Limb (tissue), 2 donors: ENCODE data around the gene TFPI.

Source experiments
- DNase-seq, 2 donors: peaks; one replicate each; pipeline ENCODE4 v3.0.0-alpha.2; 2016; ENCODE audit errors: extremely low spot score in 2 of 2

The TFPI gene

DNA sequence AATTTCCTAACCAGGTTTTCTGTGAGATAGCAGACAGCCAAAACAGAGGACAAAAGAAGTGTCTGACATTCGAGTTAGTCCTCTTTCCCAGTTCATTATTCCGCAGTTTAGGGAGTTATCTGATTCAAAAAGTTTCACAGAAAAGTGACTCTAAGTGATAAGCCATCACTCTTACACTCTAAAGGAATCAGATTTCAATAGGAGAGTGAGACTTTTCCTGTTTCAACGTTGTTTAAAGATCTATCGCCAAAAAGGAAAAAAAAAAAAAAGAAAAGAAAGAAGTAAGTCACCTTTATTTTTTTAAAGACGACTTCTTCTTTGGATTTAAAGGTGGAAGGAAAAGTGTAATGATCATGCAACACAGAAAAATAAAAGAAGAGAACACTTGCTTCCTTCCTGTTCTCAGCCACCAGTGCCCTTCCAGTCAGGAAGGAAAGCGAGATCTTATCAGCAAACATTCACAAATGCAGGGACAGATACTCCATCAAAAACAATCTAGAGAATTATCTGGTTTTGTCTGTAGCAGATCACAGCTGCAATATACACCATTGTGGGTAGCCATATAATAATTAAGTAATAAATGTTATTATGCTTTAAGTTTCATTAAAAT lies 49.8 kb downstream of the TFPI start:
- DNase-seq = no peak

GRCh38 chr2:187503700-187504099 lies 50.5 kb downstream of the TFPI start:
- no peak for DNase-seq

- DNase-seq = no peak
Observed at GRCh38 chr2:187502467-187502866, 51.8 kb downstream of the TFPI start.

DNA sequence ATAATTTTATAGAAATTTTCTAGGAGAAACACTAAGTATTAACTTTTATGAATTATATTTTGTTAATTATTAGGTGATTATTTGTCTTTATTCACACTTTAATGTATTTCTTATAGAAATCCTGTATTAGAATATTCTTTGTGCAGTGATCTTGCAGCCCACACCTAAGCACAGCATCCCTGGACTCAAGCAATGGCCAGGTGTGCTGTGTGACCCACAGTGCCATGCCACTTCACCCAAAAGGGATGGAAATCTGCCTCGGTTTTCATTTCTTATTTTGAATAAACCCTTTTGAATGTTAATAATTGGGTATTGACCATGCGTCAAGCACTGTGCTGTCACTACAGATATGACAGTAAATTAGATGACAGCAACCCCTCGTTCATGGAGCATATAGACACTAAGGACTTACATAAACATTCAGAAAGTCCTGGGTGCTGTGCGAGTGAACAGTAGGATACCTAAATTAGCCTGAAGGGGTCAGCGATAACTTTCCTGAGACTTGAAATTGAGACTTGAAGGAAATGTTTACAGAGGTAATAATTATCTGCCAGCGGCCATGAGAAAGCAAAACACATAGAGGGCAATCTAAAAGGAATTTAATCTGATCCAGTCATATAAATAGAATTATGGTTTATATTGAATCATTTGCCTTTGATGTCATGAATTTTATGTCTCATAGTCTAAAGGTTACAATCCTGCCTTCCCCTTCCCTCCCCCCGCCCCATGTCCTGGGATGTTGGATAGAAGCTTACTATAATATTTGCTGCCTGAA lies 53.5 kb downstream of the TFPI start:
- no peak for DNase-seq

DNA sequence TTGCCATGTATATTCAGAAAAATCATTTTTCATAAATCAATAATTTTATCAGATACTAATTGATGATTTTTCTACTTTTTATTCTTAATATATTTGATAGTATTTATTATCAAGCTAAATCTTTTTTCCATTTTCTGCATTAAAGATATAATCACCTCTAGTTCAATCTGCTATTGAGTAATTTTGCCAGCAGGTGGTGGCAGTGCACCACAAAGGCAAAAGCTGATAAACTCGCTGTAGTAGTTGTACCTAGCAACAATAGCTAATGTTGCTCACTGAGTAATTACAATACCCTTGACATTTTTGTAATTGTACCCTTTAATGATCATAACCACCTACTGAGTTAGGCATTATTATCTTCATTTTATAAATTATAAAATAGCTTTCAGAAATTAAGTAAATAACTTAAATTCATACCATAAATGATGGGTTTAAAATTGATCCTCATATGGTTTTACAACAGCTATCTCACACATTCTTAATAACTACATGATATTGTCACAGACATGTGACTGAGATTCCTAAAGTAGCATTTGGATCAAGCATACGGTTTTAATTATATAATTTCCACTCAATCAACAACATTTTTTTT lies 54.2 kb downstream of the TFPI start:
- peak; percentile 62 to 65 for DNase-seq

GRCh38 chr2:187497858-187498463 lies 56.3 kb downstream of the TFPI start:
- DNase-seq = no peak

GRCh38 chr2:187497140-187497539 lies 57.1 kb downstream of the TFPI start:
- DNase-seq = no peak

GRCh38 chr2:187495324-187495723 lies 58.9 kb downstream of the TFPI start:
- no peak for DNase-seq

DNA sequence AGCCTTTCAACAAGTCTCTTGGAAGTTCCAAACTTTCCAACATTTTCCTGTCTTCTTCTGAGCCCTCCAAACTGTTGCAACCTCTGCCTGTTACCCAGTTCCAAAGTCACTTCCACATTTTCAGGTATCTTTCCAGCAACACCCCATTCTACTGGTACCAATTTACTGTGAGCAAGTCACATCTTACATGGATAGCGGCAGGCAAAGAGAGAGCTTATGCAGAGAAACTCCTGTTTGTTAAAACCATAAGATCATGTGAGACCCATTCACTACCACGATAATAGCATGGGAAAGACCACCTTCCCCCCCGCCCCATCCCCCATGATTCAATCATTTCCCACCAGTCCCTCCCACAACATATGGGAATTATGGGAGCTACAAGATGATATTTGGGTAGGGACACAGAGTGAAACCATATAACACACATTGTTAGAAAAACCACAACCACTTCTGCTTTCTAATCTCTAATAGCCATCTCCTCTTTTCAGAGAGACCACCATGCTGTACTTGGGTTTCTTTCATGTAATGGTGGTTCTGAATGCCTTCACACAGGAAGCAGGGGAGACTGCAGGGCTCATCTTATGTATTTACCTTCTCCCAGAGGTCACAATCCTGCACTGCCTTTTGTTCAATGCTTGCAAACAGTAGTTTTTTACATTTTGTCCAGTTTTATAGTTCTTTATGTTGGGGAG lies 60.2 kb downstream of the TFPI start:
- no peak for DNase-seq

- no peak for DNase-seq
Observed at GRCh38 chr2:187493180-187493579, 61.1 kb downstream of the TFPI start.

GRCh38 chr2:187486241-187486640 lies 68.0 kb downstream of the TFPI start:
- no peak for DNase-seq

DNA sequence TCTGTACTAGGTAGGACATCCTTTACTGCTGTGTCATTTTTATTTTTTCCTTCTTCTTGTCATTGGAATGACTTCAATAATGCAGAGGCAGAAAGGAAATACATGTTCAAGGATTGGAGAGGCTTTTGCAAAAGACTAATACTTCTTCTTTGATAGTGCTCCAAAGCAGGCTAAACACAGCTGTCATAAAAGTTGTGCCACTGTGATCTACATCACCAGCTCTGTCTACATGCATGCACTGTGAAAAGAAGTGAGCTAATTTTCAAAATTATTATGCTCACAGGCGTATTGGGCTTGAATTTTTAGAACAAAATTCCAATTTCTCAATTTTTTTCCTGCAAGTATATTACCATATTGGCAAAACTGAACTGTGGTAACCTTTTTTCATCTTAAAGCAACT lies 68.7 kb downstream of the TFPI start:
- DNase-seq = no peak

GRCh38 chr2:187483537-187483936 lies 70.7 kb downstream of the TFPI start:
- no peak for DNase-seq

GRCh38 chr2:187482796-187483195 lies 71.4 kb downstream of the TFPI start:
- no peak for DNase-seq

- no peak for DNase-seq
Observed at GRCh38 chr2:187481543-187481942, 72.7 kb downstream of the TFPI start.

- no peak for DNase-seq
Observed at GRCh38 chr2:187478719-187479118, 75.5 kb downstream of the TFPI start.

- DNase-seq = no peak
Observed at GRCh38 chr2:187477051-187477450, 77.2 kb downstream of the TFPI start.

DNA sequence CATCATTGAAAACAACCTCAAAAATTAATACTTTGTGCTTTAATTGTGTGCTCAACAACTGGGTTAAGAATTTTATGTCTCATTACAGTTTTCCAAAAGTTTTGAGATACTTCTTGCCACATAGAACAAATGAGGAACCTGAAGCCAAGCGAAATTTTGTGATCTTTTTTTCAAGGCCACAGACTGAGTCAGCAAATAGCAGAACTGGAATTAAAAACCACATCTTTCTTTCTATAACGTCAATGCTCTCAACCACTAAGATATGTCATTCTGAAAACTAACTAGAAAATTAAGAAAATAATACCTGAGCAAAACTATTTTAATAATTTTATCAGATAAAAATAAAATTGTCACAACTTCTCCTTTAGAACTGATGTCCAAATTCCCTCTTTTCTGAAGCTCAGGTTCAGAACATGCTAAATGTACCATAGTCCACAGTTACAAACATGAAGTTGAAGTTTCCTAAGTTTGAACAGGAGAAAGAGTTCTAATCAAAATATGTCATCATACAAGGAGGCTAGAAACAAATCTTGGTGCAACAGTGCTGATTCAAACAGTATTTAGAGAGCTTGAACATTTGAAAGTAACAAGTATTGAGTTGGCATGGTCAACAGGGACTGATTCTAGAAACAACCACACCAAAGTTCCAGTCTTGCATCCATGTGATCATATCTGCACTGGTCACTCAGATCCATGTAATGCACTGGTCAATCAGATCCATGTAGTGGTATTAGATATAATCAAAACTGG lies 78.6 kb downstream of the TFPI start:
- no peak for DNase-seq

GRCh38 chr2:187470698-187471097 lies 83.5 kb downstream of the TFPI start:
- no peak for DNase-seq

DNA sequence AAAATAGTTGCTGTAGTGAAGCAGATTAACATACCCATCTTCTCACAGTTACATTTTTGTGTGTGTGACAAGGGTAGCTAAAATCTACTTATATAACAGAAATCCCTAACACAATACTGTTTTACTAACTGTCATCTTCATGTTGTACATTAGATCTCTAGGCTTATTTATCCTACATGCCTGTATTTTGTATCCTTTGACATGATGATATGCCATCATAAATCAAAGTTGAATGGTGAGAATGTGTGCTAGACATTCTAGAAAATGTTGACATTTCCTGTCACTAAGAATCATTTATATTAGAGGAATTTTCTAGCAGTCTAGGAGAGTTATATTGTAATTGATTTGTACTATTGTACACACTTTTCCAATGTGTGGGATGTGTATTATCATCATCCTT lies 84.7 kb downstream of the TFPI start:
- DNase-seq = no peak

GRCh38 chr2:187468262-187468661 lies 86.0 kb downstream of the TFPI start:
- DNase-seq = no peak
